ENCODE measurements around the gene EXOC3L4. TPM values are rescaled to one million over a fixed set of nuclear protein-coding genes. Genes with fewer than 3 reads are reported as not detected.

The EXOC3L4 gene
- total RNA-seq, 1 donor from 2014 or later = not detected

- H3K9me3 Mint-ChIP-seq (ENCODE audit: unreplicated experiment) = no peaks in the 10 kb centered on the region
- H3K27ac Mint-ChIP-seq (ENCODE audit: unreplicated experiment) = no peak overlapping the region
- no peaks in the 10 kb centered on the region for H3K79me2 ChIP-seq (ENCODE audit: insufficient read depth, low read length)
- no peaks in the 10 kb centered on the region for H3K9me3 ChIP-seq (ENCODE audit: insufficient read depth, low read depth, low read length)
- peaks cover 6% of the 10 kb centered on the region for H3K4me1 ChIP-seq (ENCODE audit: insufficient read depth, low read length)
- peaks cover 13% of the 10 kb centered on the region for H3K27me3 ChIP-seq (ENCODE audit: insufficient read depth, low read length)
- no peaks in the 10 kb centered on the region for H4K20me1 ChIP-seq (ENCODE audit: insufficient read depth, low read length)
- DNase-seq (ENCODE audit: low read depth) (no peak), FAIRE-seq (no peak)
- no peak for TF ChIP-seq EZH2 (IDR thresholded peaks at IDR 0.05; ENCODE audit: insufficient read depth, low read length)
- TF ChIP-seq, protein P1, sequence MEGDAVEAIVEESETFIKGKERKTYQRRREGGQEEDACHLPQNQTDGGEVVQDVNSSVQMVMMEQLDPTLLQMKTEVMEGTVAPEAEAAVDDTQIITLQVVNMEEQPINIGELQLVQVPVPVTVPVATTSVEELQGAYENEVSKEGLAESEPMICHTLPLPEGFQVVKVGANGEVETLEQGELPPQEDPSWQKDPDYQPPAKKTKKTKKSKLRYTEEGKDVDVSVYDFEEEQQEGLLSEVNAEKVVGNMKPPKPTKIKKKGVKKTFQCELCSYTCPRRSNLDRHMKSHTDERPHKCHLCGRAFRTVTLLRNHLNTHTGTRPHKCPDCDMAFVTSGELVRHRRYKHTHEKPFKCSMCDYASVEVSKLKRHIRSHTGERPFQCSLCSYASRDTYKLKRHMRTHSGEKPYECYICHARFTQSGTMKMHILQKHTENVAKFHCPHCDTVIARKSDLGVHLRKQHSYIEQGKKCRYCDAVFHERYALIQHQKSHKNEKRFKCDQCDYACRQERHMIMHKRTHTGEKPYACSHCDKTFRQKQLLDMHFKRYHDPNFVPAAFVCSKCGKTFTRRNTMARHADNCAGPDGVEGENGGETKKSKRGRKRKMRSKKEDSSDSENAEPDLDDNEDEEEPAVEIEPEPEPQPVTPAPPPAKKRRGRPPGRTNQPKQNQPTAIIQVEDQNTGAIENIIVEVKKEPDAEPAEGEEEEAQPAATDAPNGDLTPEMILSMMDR (IDR thresholded peaks at IDR 0.05; ENCODE audit: insufficient read depth, low read depth, low read length) = no peak
- H3K4me1 Mint-ChIP-seq (ENCODE audit: low read depth, unreplicated experiment) = no peaks in the 10 kb centered on the region
- H2AFZ ChIP-seq (ENCODE audit: low read depth, low read length) = no peak overlapping the region
- peaks cover 28% of the 10 kb centered on the region for H3K27me3 Mint-ChIP-seq (ENCODE audit: low read depth, unreplicated experiment)
- H3K4me3 ChIP-seq (ENCODE audit: insufficient read depth, low read depth, low read length) = no peak overlapping the region
- H3K4me3 Mint-ChIP-seq (ENCODE audit: unreplicated experiment) = no peak overlapping the region
- no peaks in the 10 kb centered on the region for H3K36me3 ChIP-seq (ENCODE audit: insufficient read depth, low read length)
- H3K36me3 Mint-ChIP-seq (ENCODE audit: low read depth, unreplicated experiment) = no peaks in the 10 kb centered on the region
- no peak overlapping the region for H3K4me2 ChIP-seq (ENCODE audit: low read length)
- no peak overlapping the region for H3K27ac ChIP-seq (ENCODE audit: low read depth, low read length)
- H3K9ac ChIP-seq (ENCODE audit: low read length) = no peak overlapping the region
Measured at GRCh38 chr14:103089386-103090335, 4.9 kb upstream of the EXOC3L4 start.

DNA sequence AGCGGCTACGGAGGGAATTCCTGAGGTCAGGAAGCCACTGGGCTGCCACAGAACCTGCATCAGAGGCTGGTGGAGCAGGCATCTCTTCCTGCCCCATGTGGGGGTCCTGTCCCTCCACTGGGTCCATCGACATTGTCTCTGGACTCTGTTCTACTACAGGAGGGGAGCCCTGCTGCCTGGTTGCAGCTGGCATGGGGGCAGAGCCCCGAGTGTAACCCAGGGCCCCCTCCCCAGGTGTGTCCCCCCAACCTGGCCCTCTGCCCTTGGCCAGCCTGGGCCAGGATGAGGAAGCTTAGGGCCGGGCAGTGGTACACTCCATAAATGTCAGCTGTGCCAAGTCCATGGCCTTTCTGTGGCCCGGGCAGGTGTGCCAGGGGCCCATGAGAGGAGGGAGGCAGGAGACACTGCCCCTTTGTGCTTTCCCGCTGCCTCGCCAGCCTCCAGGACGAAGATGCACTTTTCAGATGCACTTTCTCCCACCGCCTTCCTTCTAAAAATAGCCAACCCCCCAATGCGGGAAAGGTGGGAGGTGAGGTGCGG is 4.0 kb upstream of the EXOC3L4 start:
- Histone ChIP-seq H3K79me2 (ENCODE audit: insufficient read depth, low read length) (no peaks in the 10 kb centered on the region), H3K27ac (ENCODE audit: low read depth, low read length) (no peak overlapping the region), H3K9me3 (ENCODE audit: insufficient read depth, low read depth, low read length) (no peaks in the 10 kb centered on the region), H4K20me1 (ENCODE audit: insufficient read depth, low read length) (no peaks in the 10 kb centered on the region), H3K36me3 (ENCODE audit: insufficient read depth, low read length) (no peaks in the 10 kb centered on the region), H3K4me3 (ENCODE audit: insufficient read depth, low read depth, low read length) (no peak overlapping the region), H3K9ac (ENCODE audit: low read length) (no peak overlapping the region), H3K4me1 (ENCODE audit: insufficient read depth, low read length) (peaks cover 6% of the 10 kb centered on the region), H2AFZ (ENCODE audit: low read depth, low read length) (peak overlapping the region; percentile 69), H3K4me2 (ENCODE audit: low read length) (peak overlapping the region; percentile 77), H3K27me3 (ENCODE audit: insufficient read depth, low read length) (peaks cover 16% of the 10 kb centered on the region)
- DNase-seq (ENCODE audit: low read depth) (no peak), FAIRE-seq (no peak)
- H3K36me3 Mint-ChIP-seq (ENCODE audit: low read depth, unreplicated experiment) = no peaks in the 10 kb centered on the region
- H3K4me1 Mint-ChIP-seq (ENCODE audit: low read depth, unreplicated experiment) = peaks cover 2% of the 10 kb centered on the region
- peak overlapping the region; percentile 45 for H3K4me3 Mint-ChIP-seq (ENCODE audit: unreplicated experiment)
- H3K27ac Mint-ChIP-seq (ENCODE audit: unreplicated experiment) = no peak overlapping the region
- no peak for TF ChIP-seq EZH2 (IDR thresholded peaks at IDR 0.05; ENCODE audit: insufficient read depth, low read length)
- TF ChIP-seq, protein P1 (IDR thresholded peaks at IDR 0.05; ENCODE audit: insufficient read depth, low read depth, low read length) = no peak
- no peaks in the 10 kb centered on the region for H3K9me3 Mint-ChIP-seq (ENCODE audit: unreplicated experiment)
- peaks cover 33% of the 10 kb centered on the region for H3K27me3 Mint-ChIP-seq (ENCODE audit: low read depth, unreplicated experiment)

All from astrocyte (in vitro differentiated cells and primary cell).